GM23338 (cell line): ENCODE measurements around the gene MACO1. TPM values are rescaled to one million over a fixed set of nuclear protein-coding genes. Genes with fewer than 3 reads are reported as not detected.

Source experiments
- ATAC-seq: fragments of 200-7000 bp; cut with Tn5 transposase; 3 replicates; pipeline ENCODE4 v1.9.1; 2020
- DNase-seq: peaks from one replicate; pipeline ENCODE4 v3.0.0-alpha.2; 2015; ENCODE audit warnings: low spot score
- H2AFZ ChIP-seq: fragments of 200-600 bp; sonication (generic); 2 replicates; pipeline ENCODE4 v1.8.0; 2016; ENCODE audit warnings: antibody characterized with exemption, mild to moderate bottlenecking, moderate library complexity
- H3F3A ChIP-seq: fragments of 200-600 bp; sonication (generic); replicated peaks from 2 replicates; pipeline ENCODE4 v1.8.0; 2017; ENCODE audit warnings: antibody characterized with exemption, mixed run types, low read depth
- H3K27ac ChIP-seq: fragments of 200-600 bp; sonication (generic); 2 replicates; pipeline ENCODE4 v1.6.1; 2016; ENCODE audit warnings: low read depth
- H3K27me3 ChIP-seq: fragments of 200-600 bp; sonication (generic); 2 replicates; pipeline ENCODE4 v1.8.0; 2016; ENCODE audit warnings: mild to moderate bottlenecking, mixed run types, moderate library complexity; ENCODE audit not compliant: insufficient read depth
- H3K36me3 ChIP-seq: fragments of 200-600 bp; sonication (generic); 2 replicates; pipeline ENCODE4 v1.8.0; 2016; ENCODE audit warnings: mild to moderate bottlenecking; ENCODE audit not compliant: insufficient read depth
- H3K4me1 ChIP-seq: fragments of 200-600 bp; sonication (generic); 2 replicates; pipeline ENCODE4 v1.8.0; 2016; ENCODE audit warnings: mild to moderate bottlenecking, moderate library complexity; ENCODE audit not compliant: insufficient read depth
- H3K4me2 ChIP-seq: fragments of 200-600 bp; sonication (generic); 2 replicates; pipeline ENCODE4 v1.7.1; 2017; ENCODE audit warnings: mixed run types
- H3K4me3 ChIP-seq: fragments of 200-600 bp; sonication (generic); 2 replicates; pipeline ENCODE4 v1.6.1; 2016; ENCODE audit warnings: mixed run types
- H3K79me2 ChIP-seq: fragments of 200-600 bp; sonication (generic); replicated peaks from 2 replicates; pipeline ENCODE4 v1.8.0; 2017; ENCODE audit warnings: mild to moderate bottlenecking; ENCODE audit not compliant: insufficient read depth
- H3K9me2 ChIP-seq: fragments of 200-600 bp; sonication (generic); 2 replicates; pipeline ENCODE4 v1.8.0; 2017; ENCODE audit not compliant: insufficient read depth
- H4K20me1 ChIP-seq: fragments of 200-600 bp; sonication (generic); replicated peaks from 2 replicates; pipeline ENCODE4 v1.8.0; 2017; ENCODE audit warnings: mild to moderate bottlenecking; ENCODE audit not compliant: insufficient read depth
- H3K27ac Mint-ChIP-seq: 2 replicates; pipeline ENCODE4 v1.8.0; 2020; ENCODE audit warnings: inconsistent platforms, mild to moderate bottlenecking, moderate library complexity, mixed read lengths
- H3K27me3 Mint-ChIP-seq: 3 replicates; pipeline ENCODE4 v1.8.0; 2022; ENCODE audit warnings: low read depth, mild to moderate bottlenecking, moderate library complexity, mixed read lengths, inconsistent platforms; ENCODE audit not compliant: insufficient read depth, poor library complexity
- H3K36me3 Mint-ChIP-seq: 3 replicates; pipeline ENCODE4 v1.8.0; 2021; ENCODE audit warnings: low read depth, mild to moderate bottlenecking, inconsistent platforms, moderate library complexity, mixed read lengths
- H3K4me1 Mint-ChIP-seq: 3 replicates; pipeline ENCODE4 v1.8.0; 2020; ENCODE audit warnings: mild to moderate bottlenecking, inconsistent platforms, mixed read lengths
- H3K4me3 Mint-ChIP-seq: 3 replicates; pipeline ENCODE4 v1.8.0; 2021; ENCODE audit warnings: moderate library complexity, mild to moderate bottlenecking, inconsistent platforms, mixed read lengths
- H3K9me3 Mint-ChIP-seq: 3 replicates; pipeline ENCODE4 v1.8.0; 2020; ENCODE audit warnings: moderate library complexity, mild to moderate bottlenecking, inconsistent platforms, mixed read lengths
- CREB1 ChIP-seq: fragments of 250-450 bp; sonication (Bioruptor Pico); IDR thresholded peaks from 2 replicates; pipeline ENCODE4 v1.5.0; 2020; ENCODE audit warnings: low read depth, mild to moderate bottlenecking, moderate library complexity
- ETS1 ChIP-seq: IDR thresholded peaks from 2 replicates; pipeline ENCODE4 v1.6.1; 2016; ENCODE audit warnings: antibody characterized with exemption
- EZH2 ChIP-seq: fragments of 200-600 bp; sonication (generic); IDR thresholded peaks from one replicate; pipeline ENCODE4 v1.8.0; 2017; ENCODE audit warnings: antibody characterized with exemption, mild to moderate bottlenecking, low read depth; ENCODE audit not compliant: unreplicated experiment
- NANOG ChIP-seq: IDR thresholded peaks from 2 replicates; pipeline ENCODE4 v1.6.1; 2016; ENCODE audit warnings: antibody characterized with exemption, borderline replicate concordance
- POLR2AphosphoS5 ChIP-seq: IDR thresholded peaks from 2 replicates; pipeline ENCODE4 v1.6.1; 2016; ENCODE audit warnings: antibody characterized with exemption, low read depth
- REST ChIP-seq: IDR thresholded peaks from one replicate; pipeline ENCODE4 v1.6.1; 2018; ENCODE audit warnings: antibody characterized with exemption; ENCODE audit not compliant: unreplicated experiment
- STAT1 ChIP-seq: IDR thresholded peaks from one replicate; pipeline ENCODE4 v1.6.1; 2016; ENCODE audit warnings: antibody characterized with exemption; ENCODE audit not compliant: unreplicated experiment
- ZNF114 ChIP-seq: fragments of 250-450 bp; sonication (Bioruptor Pico); IDR thresholded peaks from 2 replicates; pipeline ENCODE4 v1.5.0; 2020; ENCODE audit warnings: mild to moderate bottlenecking, moderate library complexity
- ZNF331 ChIP-seq: fragments of 250-450 bp; sonication (Bioruptor Pico); IDR thresholded peaks from 2 replicates; pipeline ENCODE4 v1.5.0; 2020; ENCODE audit warnings: low read depth, mild to moderate bottlenecking, moderate library complexity
- ZNF462 ChIP-seq: fragments of 250-450 bp; sonication (Bioruptor Pico); IDR thresholded peaks from 2 replicates; pipeline ENCODE4 v1.5.0; 2020; ENCODE audit warnings: mild to moderate bottlenecking, moderate library complexity
- polyA plus RNA-seq: library from polyadenylated mRNA; unstranded; fragments of >200 nt; fragmentation: Nextera tagmentation; extraction: Ambion mirVana; gene quantifications from 2 replicates; pipeline ENCODE4 v1.2.1, GENCODE V29; 2016
- total RNA-seq: library from RNA; depleted of rRNA; stranded (reverse); fragments of >200 nt; shearing (Covaris generic); gene quantifications from 2 replicates; pipeline ENCODE4 v1.2.3, GENCODE V29; 2014
- TF ChIP-seq, protein P1 (sequence below), 2 experiments: fragments of 200-600 bp in 1 of 2; sonication (generic) in 1 of 2; conservative IDR thresholded peaks; 2 replicates each; pipeline versions ENCODE4 v1.5.1 to v1.6.1; 2016 to 2017; ENCODE audit warnings: antibody characterized with exemption in 2 of 2, low read depth in 2 of 2, mild to moderate bottlenecking in 2 of 2, moderate library complexity in 1 of 2

MACO1 gene
- total and polyA plus RNA-seq, 2 experiments from 2014 or later, result 9.8 to 10.6 TPM

GRCh38 chr1:25445993-25446538, 15.4 kb downstream of the MACO1 start:
- H3K36me3 ChIP-seq, result no peaks in the 10 kb centered on the region
- no peak overlapping the region for H3K27ac Mint-ChIP-seq
- ATAC-seq, result no peak
- H3K79me2 ChIP-seq, result peaks cover 7% of the 10 kb centered on the region
- no peak for DNase-seq
- H3K36me3 Mint-ChIP-seq, result peaks cover 8% of the 10 kb centered on the region; the same call in 1 of the 3 replicates
- H3K4me3 Mint-ChIP-seq, result no peak overlapping the region
- H2AFZ ChIP-seq, result no peak overlapping the region
- no peaks in the 10 kb centered on the region for H3K9me2 ChIP-seq
- H3F3A ChIP-seq, result no peaks in the 10 kb centered on the region
- H3K9me3 Mint-ChIP-seq, result no peaks in the 10 kb centered on the region
- H4K20me1 ChIP-seq, result peaks cover 15% of the 10 kb centered on the region
- no peak overlapping the region for H3K4me3 ChIP-seq
- no peaks in the 10 kb centered on the region for H3K27me3 ChIP-seq
- H3K4me1 Mint-ChIP-seq, result peaks cover 22% of the 10 kb centered on the region
- no peak overlapping the region for H3K27ac ChIP-seq
- no peaks in the 10 kb centered on the region for H3K27me3 Mint-ChIP-seq
- TF ChIP-seq ZNF462 (no peak), ETS1 (no peak), STAT1 (no peak), ZNF331 (CRISPR knock-in tag) (no peak), ZNF114 (CRISPR knock-in tag) (no peak), POLR2AphosphoS5 (no peak), NANOG (no peak), EZH2 (no peak), CREB1 (CRISPR knock-in tag) (no peak), REST (no peak)
- TF ChIP-seq, protein P1, sequence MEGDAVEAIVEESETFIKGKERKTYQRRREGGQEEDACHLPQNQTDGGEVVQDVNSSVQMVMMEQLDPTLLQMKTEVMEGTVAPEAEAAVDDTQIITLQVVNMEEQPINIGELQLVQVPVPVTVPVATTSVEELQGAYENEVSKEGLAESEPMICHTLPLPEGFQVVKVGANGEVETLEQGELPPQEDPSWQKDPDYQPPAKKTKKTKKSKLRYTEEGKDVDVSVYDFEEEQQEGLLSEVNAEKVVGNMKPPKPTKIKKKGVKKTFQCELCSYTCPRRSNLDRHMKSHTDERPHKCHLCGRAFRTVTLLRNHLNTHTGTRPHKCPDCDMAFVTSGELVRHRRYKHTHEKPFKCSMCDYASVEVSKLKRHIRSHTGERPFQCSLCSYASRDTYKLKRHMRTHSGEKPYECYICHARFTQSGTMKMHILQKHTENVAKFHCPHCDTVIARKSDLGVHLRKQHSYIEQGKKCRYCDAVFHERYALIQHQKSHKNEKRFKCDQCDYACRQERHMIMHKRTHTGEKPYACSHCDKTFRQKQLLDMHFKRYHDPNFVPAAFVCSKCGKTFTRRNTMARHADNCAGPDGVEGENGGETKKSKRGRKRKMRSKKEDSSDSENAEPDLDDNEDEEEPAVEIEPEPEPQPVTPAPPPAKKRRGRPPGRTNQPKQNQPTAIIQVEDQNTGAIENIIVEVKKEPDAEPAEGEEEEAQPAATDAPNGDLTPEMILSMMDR (conservative IDR thresholded peaks at IDR 0.05; ENCODE audit: low read depth in 2 of 2), result no peak
- no peak overlapping the region for H3K4me2 ChIP-seq
- H3K4me1 ChIP-seq, result peaks cover 30% of the 10 kb centered on the region
